ENCODE measurements around the gene TTLL11. TPM values are rescaled to one million over a fixed set of nuclear protein-coding genes. Genes with fewer than 3 reads are reported as not detected.

TTLL11 gene
- total and polyA plus RNA-seq, 2 of the 8 experiments (the other 6 are each of a cell fraction or from before 2014, with no cell fraction given), result 0.56 to 0.80 TPM

DNA sequence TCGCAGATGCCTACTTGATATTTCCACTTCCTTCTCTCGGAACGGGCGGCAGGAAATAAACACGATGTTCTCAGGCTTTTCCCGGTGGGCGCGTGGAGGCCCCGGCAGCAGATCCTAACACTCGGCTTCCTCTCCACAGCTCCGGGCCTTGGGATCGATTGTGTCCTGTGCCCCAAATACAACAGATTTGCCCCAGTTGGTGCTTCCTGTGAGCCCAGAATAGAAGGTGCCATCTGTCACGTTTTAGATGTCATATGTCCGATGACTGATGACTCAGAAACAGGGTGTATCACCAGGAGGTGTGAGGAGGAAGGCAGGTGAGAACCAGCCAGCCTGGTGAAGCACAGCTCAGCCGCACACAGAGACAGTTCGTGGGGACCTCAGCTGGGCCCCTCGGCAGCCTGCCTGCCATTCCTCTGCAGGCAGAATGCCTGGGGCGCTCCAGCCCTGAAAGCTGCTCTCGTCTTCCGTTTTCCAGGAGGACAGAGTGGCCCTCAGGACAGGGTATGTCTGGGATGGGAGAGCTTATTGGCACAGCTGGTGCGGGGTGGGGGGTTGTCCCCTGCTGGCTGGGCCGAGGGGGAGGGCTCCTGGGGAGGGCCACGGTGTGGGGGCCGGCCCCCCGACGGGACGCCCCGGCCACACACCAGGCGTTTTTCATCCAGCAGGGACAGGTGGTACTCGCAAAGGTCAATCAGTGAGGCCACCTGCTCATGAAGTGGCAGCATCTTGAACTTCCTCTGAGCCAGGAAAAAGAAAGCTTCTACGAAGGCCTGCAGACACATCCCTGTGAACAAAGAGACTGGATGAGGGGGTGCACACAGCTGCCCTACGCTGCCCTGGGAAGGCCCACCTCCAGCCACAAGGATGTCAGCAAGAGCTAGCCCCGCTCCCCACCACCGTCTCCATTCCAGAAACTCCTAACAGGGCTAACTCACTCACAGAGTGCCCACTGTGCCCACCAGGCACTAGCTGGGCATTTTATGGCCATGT lies 270.7 kb downstream of the TTLL11 start:
- FAIRE-seq, result no peak
- no peak for TF ChIP-seq KDM4A (IDR thresholded peaks at IDR 0.05; ENCODE audit: low read depth, low read length, severe bottlenecking)
- TF ChIP-seq EGR1 (IDR thresholded peaks at IDR 0.05; ENCODE audit: borderline replicate concordance, low read depth, low read length), result no peak
- TF ChIP-seq CBX5 (IDR thresholded peaks at IDR 0.05; ENCODE audit: low read depth, low read length), result no peak
- TF ChIP-seq TAF7 (optimal IDR thresholded peaks at IDR 0.05; ENCODE audit: borderline replicate concordance, low read depth, low read length), result no peak
- no peak for TF ChIP-seq TBP (IDR thresholded peaks at IDR 0.05; ENCODE audit: low read depth, low read length)
- TF ChIP-seq ATF2 (IDR thresholded peaks at IDR 0.05; ENCODE audit: low read length), result no peak
- no peak for TF ChIP-seq MAFK (IDR thresholded peaks at IDR 0.05; ENCODE audit: low read depth, low read length)
- TF ChIP-seq CBX8 (IDR thresholded peaks at IDR 0.05; ENCODE audit: borderline replicate concordance, low read depth, low read length), result no peak
- TF ChIP-seq BCL11A (IDR thresholded peaks at IDR 0.05; ENCODE audit: low read depth in 2 of 2, low read length in 2 of 2), result no peak

More for the DNA sequence above, 270.7 kb downstream of the TTLL11 start:
- Histone ChIP-seq H4K20me1 (replicated peaks in 1 of 2; ENCODE audit: control insufficient read depth in 1 of 2, insufficient read depth in 2 of 2, low read length in 2 of 2) (no peaks in the 10 kb centered on the region), H4K8ac (ENCODE audit: extremely low read depth, insufficient read depth, low read length) (peak overlapping the region; percentile 29), H3K27me3 (replicated peaks in 1 of 4; ENCODE audit: control insufficient read depth in 3 of 4, extremely low read depth in 1 of 4, insufficient read depth in 3 of 4, low read length in 3 of 4) (no peaks in the 10 kb centered on the region), H3K9ac (replicated peaks in 1 of 4; ENCODE audit: extremely low read depth in 1 of 4, low read depth in 3 of 4, low read length in 3 of 4) (no peak overlapping the region), H3K23me2 (ENCODE audit: low read depth, low read length) (no peaks in the 10 kb centered on the region; the same call in 1 of the 2 replicates), H3K27ac (ENCODE audit: low read depth, low read length) (no peak overlapping the region), H2BK20ac (ENCODE audit: low read length) (no peak overlapping the region), H3K4me1 (replicated peaks in 1 of 4; ENCODE audit: control insufficient read depth in 3 of 4, insufficient read depth in 4 of 4, low read length in 3 of 4) (peaks cover 6 to 18% (median 11%) of the 10 kb centered on the region in 4 experiments), H2BK5ac (ENCODE audit: low read depth, low read length) (no peak overlapping the region), H3K79me2 (ENCODE audit: control insufficient read depth in 1 of 2, insufficient read depth in 2 of 2, low read length in 2 of 2) (no peaks in the 10 kb centered on the region), H2AK5ac (ENCODE audit: low read depth, low read length) (no peak overlapping the region), H3K4ac (replicated peaks; ENCODE audit: insufficient read length, low read depth, low read length) (no peak overlapping the region), H3K79me1 (ENCODE audit: low read depth, low read length) (no peaks in the 10 kb centered on the region), H2AFZ (ENCODE audit: low read length) (no peak overlapping the region), H2BK12ac (ENCODE audit: low read depth, low read length) (no peak overlapping the region), H2BK120ac (replicated peaks; ENCODE audit: low read depth, low read length) (no peak overlapping the region), H3K4me2 (ENCODE audit: insufficient read depth in 1 of 2, low read depth in 2 of 2, low read length in 2 of 2) (no peak overlapping the region), H4K91ac (replicated peaks; ENCODE audit: insufficient read length, low read length) (peak overlapping the region; percentile 40), H3K23ac (ENCODE audit: insufficient read length) (no peak overlapping the region), H3K56ac (replicated peaks; ENCODE audit: insufficient read length, low read depth, low read length) (no peak overlapping the region), H2BK15ac (ENCODE audit: low read length) (no peak overlapping the region), H3K9me3 (ENCODE audit: insufficient read depth in 2 of 2, low read depth in 1 of 2, low read length in 1 of 2) (no peaks in the 10 kb centered on the region), H3K18ac (ENCODE audit: extremely low read depth, low read length) (no peak overlapping the region), H3K4me3 (ENCODE audit: extremely low read depth in 1 of 4, insufficient read depth in 2 of 4, low read depth in 3 of 4, low read length in 4 of 4) (no peak overlapping the region), H3K36me3 (ENCODE audit: control insufficient read depth in 2 of 4, insufficient read depth in 4 of 4, low read length in 3 of 4) (no peaks in the 10 kb centered on the region), H3K14ac (ENCODE audit: insufficient read length) (no peak overlapping the region), H4K5ac (ENCODE audit: insufficient read length, low read depth, low read length) (no peak overlapping the region)
- POLR2A ChIA-PET (ENCODE audit: partially characterized antibody), result interaction anchor here (1.3 kb wide), 1 partner anchor 9 kb away, joined by 4 read pairs; no protein-coding TSS in a partner anchor
- DNase-seq (ENCODE audit: low read depth in 1 of 2, low spot score in 2 of 2), result peak in 1 of 2 experiments; percentile 41
- CTCF ChIA-PET (ENCODE audit: partially characterized antibody), result interaction anchor here (0.6 to 2.5 kb wide), 18 partner anchors 8 to 202 kb away, joined by 3 to 9 read pairs (median 4); no protein-coding TSS in a partner anchor
- 87% methylated on average over 26 of the region's 34 CpGs; no CpG with 5 or more reads in 1 of the 2 experiments for WGBS, 2 experiments (ENCODE audit: extremely low coverage in 1 of 2, insufficient coverage in 1 of 2, insufficient read length in 1 of 2, insufficient replicate concordance in 2 of 2, low coverage in 1 of 2, low lambda C conversion rate in 2 of 2, missing lambda C conversion rate in 1 of 2)

Measured in H1 (cell line).